CD4-positive, alpha-beta T cell treated with Interleukin-1 beta for 1 hour (primary cell): ENCODE results near the gene SHLD2.
A peak's percentile ranks its signal among the peaks of the same experiment; 100 is the strongest.
"Not testable (repeated sequence)": the region's sequence is repeated elsewhere in the genome, so short reads cannot be mapped to it uniquely, and the experiment has no call there.

ENCODE experiments used
- DNase-seq, 2 donors: peaks; one replicate each; pipeline ENCODE4 v3.0.0-alpha.2; 2020 to 2022

Gene SHLD2

DNA sequence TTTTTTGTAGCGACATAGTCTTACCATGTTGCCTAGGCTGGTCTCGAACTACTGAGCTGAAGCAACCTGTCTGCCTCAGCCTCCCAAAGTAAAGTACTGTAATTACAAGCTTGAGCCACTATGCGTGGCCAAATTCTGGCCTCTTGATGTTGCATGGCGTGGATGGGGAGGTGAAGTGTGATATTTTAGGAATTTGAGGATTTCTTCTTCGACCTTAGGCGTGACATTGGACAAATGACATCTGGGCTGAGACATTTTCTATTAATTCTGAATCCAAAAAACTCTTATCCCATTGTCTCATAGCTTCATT is 48.1 kb downstream of the SHLD2 start:
- not testable (repeated sequence) for DNase-seq

GRCh38 chr10:87145598-87145997 is 50.6 kb downstream of the SHLD2 start:
- DNase-seq, result not testable (repeated sequence)

DNA sequence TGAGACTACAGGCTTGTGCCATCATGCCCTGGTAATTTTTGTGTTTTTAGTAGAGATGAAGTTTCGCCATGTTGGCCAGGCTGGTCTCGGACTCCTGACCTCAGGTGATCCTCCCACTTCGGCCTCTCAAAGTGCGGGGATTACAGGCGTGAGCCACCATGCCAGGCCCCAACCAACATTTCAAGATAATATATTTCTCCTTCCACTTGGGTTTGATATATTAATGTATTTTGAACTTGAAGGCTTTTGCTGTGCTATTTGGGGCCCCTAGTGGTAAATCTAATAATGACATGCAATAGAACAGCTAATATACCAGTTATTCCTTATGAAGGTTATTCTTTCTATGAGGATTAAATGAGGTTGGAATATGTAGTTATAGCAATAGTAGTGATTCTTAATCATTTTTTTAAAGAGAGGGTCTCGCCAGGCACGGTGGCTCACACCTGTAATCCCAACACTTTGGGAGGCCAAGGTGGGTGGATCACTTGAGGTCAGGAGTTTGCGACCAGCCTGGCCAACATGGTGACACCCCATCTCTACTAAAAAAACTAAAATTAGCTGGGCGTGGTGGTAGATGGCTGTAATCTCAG is 54.1 kb downstream of the SHLD2 start:
- not testable (repeated sequence) for DNase-seq

GRCh38 chr10:87151516-87151915 is 56.5 kb downstream of the SHLD2 start:
- not testable (repeated sequence) for DNase-seq

- DNase-seq, result not testable (repeated sequence)
These were observed 61.8 kb downstream of the SHLD2 start for GRCh38 chr10:87156841-87157240.

DNA sequence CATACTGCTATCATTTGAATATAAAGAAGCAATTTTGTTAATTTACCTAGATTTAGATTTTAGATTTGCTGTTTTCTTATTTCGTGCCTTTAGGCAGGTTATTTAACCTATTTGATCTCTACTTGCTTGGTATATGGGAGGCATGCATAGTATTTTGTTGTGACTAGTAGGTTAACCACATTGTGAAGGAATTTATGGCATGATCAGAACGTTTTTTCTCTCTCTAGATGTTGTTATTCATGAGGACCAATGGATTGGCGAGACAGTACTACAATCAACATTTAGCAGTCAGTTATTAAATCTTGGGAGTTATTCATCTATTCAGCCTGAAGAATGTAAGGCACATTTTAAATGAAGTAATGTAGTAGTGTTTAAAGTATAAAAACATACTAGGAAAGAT is 62.8 kb downstream of the SHLD2 start:
- DNase-seq, result not testable (repeated sequence)

- DNase-seq, result not testable (repeated sequence)
These were observed 67.8 kb downstream of the SHLD2 start for GRCh38 chr10:87162703-87163293.

DNA sequence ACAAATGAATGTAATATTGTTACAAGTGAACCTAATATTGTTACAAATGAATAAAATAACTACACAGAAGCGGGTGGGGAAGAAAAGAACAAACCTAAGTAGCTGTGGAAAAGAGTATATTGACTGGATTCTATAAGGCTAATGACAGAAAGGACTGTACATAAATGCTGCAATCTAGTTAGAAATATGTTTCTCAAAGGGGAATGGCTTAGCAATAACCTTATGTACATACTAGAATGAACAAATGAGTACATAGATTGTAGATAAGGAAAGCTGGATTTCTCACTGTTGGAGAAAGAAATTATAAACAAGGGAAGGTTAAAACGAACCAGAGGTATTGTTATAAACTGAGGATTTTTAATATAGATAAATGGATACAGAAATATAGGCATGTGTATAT is 68.4 kb downstream of the SHLD2 start:
- not testable (repeated sequence) for DNase-seq

- DNase-seq, result not testable (repeated sequence)
These were observed 74.9 kb downstream of the SHLD2 start for GRCh38 chr10:87169857-87170256.

DNA sequence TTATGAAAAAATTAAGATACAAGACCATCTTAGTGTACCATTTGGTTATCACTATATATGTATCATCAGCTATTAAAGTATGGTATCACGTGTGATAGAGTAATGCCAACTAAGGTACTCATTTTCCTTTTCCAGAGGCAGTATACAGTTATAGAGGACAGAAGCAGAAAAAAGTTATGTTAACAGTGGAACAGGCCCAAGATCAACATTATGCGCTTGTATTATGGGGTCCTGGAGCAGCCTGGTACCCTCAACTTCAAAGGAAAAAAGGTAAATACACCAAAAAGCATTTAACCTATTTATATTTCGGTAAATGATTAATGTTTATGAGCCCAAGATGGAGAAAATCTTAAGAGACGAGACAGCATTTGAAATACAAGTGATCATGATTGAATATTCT is 75.7 kb downstream of the SHLD2 start:
- DNase-seq, result not testable (repeated sequence)

DNA sequence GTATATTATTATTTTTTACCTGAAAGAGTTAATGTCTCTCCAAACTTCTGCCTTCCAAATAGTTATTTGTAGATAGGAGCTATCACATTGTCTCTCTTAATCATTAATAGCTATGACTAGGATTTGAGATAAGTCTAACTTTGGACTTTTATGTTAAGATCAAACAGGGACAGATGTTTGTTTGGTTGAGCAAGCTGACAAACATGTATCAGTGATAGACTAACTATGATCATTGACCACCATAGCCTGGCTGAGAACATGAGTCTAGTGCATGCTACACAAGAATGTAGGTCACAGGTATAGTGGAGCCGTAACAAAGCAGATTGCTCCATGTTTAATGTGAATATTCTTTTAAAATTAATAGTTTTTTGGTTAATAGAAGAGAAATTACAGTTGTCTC is 76.7 kb downstream of the SHLD2 start:
- not testable (repeated sequence) for DNase-seq

DNA sequence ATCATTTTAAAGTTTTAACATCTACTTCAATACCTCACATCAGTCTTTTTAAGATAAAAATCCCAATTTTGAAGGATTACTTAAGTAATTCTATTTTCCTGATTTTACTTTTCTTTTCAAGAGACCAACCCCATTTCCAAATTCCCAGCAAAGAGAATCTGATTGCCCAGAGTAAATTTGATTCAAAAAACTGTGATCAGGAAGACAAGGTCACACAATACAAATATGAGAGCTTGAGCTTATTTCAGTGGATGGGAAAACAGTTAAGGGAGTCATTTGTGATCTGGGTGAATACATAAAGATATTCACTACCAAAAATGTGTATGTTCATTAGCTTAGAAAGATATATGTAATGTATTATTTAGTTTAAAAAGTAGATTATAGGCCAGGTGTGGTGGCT is 77.2 kb downstream of the SHLD2 start:
- not testable (repeated sequence) for DNase-seq

DNA sequence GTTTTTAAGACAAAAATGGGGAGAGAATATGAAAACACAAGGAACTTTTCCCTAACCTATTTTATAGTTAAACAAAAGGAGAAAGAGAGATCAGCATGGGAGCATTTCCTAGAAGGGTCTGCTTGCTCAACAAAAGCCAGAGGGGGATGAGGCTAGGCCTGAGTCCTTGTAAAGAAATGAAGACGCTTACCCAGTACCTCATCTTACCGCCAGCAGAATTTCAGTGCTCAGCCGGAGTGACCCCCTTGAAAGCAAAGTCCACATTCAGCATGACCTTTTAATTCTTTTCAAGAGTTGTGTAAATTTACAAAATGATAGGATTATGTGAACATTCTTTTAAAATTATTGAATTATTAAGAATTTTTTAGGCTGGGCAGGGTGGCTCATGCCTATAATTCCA is 82.6 kb downstream of the SHLD2 start:
- DNase-seq, result not testable (repeated sequence)

DNA sequence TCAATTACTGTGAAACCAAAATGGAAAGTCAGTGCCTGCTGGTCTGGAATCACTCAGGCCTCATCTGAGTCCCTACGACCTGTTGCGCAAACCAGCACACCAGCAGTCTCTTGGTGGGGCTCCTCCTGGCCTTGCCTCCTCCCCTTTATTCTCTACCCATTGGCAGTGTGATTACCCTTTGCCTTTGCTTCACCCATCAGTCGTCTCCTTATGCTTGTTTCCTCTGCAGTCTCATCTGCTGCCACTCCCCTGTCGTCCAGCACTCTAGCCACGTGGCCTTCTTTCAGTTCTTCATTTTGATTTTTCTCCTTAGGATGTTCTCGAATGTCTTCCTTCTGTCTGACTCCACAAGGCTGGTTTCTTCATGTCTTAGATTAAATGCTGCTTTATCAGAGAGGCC is 89.4 kb downstream of the SHLD2 start:
- peak in 1 of 2 donors; percentile 57 for DNase-seq

DNA sequence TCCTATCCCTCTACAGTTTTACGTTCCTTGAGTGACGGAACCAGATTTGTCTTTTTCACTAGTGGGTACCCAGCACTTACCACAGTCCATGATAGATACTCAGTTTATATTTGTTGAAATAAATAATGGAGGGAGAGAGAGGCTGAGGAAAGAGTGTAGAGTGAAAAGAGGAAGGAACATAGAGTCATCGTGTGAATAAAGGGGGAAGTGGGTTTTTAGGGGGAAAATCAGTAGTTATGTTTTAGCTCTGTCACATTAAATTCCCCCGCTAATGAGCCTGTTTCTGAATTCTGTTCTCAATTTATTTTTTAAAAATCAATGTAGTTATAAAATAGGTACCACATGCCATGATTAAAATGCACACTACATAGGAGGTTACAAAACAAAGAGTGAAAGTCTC is 91.0 kb downstream of the SHLD2 start:
- not testable (repeated sequence) for DNase-seq

GRCh38 chr10:87187573-87187972 is 92.6 kb downstream of the SHLD2 start:
- DNase-seq, result not testable (repeated sequence)

- DNase-seq, result not testable (repeated sequence)
These were observed 96.8 kb downstream of the SHLD2 start for GRCh38 chr10:87191841-87192240.

DNA sequence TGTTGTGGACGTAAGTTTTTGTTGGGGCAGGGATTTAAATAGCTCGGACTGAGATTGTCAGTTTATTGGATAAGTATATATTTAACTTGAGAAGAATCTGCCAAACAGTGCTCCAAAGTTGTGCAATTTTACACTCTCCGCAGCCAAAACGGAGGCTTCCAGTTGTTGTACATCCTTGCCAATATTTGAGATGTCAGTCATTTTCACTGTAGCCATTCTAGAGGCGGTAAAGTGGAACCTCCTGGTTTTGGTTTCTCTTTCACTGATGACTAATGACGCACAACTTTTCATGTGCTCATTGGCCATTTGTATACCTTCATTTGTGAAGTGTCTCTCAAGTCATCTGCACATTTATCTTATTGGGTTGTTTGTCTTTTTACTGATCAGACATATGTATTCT is 105.9 kb downstream of the SHLD2 start:
- DNase-seq, result peak; percentile 18 to 73

- not testable (repeated sequence) for DNase-seq
These were observed 109.8 kb downstream of the SHLD2 start for GRCh38 chr10:87204801-87205200.

DNA sequence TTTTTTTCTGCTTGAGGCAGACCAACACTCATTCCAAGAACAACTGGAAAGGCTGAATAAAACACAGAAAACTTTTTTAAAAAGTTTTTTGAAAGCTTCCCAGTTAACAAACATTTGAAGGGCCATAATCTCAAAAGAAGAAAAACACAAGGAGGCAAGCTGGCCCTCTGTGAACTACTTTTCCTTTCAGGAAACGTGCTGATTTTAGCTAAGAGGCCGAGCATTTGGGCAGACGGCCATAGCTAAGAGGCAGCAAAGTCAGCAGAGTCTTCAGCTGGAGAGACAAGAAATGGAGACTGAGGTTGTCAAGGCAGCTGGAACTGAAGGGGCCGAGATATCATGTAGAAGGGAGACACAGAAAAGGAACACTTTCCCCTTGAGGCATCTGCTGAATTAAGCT is 111.9 kb downstream of the SHLD2 start:
- DNase-seq, result not testable (repeated sequence)

DNA sequence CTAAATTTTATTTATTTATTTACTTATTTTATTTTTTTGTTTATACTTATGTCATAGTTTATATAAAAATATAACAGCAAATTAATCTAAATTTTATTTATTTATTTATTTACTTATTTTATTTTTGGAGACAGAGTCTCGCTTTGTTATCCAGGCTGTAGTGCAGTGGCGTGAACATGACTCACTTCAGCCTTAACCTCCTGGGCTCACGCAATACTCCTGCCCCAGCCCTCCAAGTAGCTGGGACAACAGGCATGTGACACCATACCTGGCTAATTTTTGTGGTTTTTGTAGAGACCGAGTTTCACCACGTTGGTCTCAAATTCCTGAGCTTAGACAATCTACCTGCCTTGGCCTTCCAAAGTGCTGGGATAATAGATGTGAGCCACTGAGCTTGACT is 115.3 kb downstream of the SHLD2 start:
- DNase-seq, result not testable (repeated sequence)

DNA sequence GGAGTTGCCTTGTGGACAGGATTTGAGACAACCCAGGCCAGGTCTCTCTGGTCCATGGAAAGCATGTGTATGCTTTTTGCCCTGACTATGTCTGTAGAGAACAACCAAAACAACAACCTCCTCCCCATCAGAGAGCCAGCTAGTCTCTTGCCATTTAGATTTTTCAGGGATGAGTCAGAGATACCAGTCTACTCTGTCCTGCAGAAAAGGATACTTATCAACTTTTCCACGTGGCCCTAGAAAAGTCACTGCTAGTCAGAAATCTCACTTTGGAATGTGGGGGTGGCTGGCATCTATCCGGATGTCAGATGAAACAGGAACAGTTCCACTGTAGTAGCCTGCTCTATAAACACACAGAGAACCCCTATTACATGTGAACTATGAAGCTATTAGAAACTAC is 116.8 kb downstream of the SHLD2 start:
- not testable (repeated sequence) for DNase-seq

- not testable (repeated sequence) for DNase-seq
These were observed 118.3 kb downstream of the SHLD2 start for GRCh38 chr10:87213150-87213765.

DNA sequence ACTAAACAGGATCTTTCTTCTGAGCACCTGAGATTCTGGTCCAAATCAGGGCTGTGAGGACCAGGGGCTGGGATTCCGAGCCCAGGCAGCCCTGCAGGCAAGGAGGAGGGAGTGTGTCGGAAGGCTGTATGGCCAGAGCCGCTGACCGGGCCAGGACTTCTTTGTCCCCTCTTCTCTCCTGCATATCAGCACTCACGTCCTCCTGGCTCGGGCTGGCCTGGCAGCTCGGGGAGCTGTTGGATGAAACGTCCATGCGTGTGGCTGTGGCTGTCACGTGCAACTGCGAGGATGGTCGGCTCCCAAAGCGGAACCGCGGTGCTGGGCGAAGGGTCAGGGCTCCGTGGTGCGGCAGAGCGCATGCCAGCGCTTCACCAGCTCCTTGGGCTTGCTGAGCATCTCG is 118.8 kb downstream of the SHLD2 start:
- not testable (repeated sequence) for DNase-seq

DNA sequence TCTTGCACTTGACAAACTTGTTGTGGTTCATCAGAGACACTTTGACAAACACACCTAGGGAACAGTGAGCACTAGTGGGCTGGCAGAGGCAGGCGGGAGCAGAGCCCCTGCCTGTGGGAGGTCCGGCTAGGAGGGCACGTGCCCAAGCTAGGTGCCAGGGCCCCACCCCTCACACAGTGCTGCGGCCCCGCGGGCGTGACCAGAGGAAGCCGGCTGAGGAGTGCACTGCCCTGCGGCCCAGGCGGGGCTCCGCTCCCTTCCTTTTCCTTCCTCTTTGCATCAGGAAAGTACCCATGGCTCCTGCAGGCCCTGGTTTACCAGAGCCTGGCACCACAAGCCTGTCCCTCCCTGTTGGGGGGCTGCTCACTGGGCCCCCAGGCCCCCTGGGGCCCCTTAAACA is 121.1 kb downstream of the SHLD2 start:
- DNase-seq, result peak in 1 of 2 donors; percentile 23
